ENCODE data around the gene IDH2. TPM values are rescaled to one million over a fixed set of nuclear protein-coding genes. Genes with fewer than 3 reads are reported as not detected.
A peak's percentile ranks its signal among the peaks of the same experiment; 100 is the strongest.

IDH2 gene
- total and polyA plus RNA-seq, 4 donors = 149 to 339 (median 298) TPM

DNA sequence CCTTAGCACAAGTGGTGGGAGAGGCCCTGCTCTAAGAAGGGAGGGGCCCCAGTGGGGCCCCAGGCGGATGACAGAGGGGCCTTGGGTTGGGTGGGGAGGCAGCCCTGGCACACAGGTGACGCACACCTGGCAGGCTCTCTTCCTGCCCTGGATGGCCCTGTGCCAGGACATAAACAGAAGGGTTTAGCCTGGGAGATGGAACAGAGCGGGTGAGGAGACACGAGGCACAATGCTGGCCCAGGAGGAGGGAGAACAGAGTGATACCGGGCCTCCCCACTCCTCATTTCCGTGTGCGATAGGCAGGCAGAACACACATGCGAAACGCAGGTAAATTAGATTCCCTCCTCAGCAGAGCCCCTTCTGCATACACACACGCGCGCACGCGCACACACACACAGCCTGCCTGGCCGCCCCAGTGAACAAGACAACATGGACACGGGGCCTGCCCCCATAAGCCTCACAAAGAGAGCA, 39.8 kb downstream of the IDH2 start (continued):
- no peak for TF ChIP-seq REST (IDR thresholded peaks at IDR 0.05)
- TF ChIP-seq NR2F2 (IDR thresholded peaks at IDR 0.05) = no peak
- no peak for TF ChIP-seq EGR1 (IDR thresholded peaks at IDR 0.05; ENCODE audit: low read depth in 2 of 2)

DNA sequence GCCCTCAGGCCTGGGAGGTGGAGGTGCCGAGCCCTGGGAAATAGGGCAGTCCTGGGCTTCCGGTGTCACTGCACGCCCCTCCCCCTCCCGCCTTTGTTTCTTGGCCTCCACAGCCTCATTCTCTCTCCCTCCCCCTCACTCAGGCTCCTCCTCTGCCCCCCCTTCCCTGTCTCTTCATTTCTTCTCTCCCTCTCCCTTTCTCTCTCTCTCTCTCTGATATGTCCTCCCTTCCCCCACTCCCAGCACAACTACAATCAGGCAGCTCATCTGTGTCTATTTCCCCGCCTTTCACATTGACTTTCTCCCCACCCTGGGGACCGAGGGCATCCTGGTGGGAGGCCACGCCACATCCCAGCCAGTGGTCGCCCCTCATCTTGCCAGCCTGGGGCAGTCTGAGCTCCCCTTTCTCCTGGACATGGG, 40.2 kb downstream of the IDH2 start:
- TF ChIP-seq CTCF (IDR thresholded peaks at IDR 0.05; ENCODE audit: low read depth, low read length, missing input control) (no peak), YY1 (IDR thresholded peaks at IDR 0.05) (no peak), ZBTB33 (IDR thresholded peaks at IDR 0.05) (no peak), RAD21 (IDR thresholded peaks at IDR 0.05) (no peak), FOXA2 (IDR thresholded peaks at IDR 0.05) (no peak), MAX (IDR thresholded peaks at IDR 0.05) (no peak), RXRA (IDR thresholded peaks at IDR 0.05) (no peak), TAF1 (conservative IDR thresholded peaks at IDR 0.05) (no peak), SP1 (IDR thresholded peaks at IDR 0.05) (no peak), FOXA1 (IDR thresholded peaks at IDR 0.05) (no peak), HNF4G (IDR thresholded peaks at IDR 0.05) (no peak), REST (IDR thresholded peaks at IDR 0.05) (no peak)
- no peak overlapping the region for H3K9ac ChIP-seq (ENCODE audit: low read depth in 1 of 2, low read length in 2 of 2)
- peaks cover 0 to 14% (median 3%) of the 10 kb centered on the region in 4 donors for H3K4me1 ChIP-seq (ENCODE audit: control insufficient read depth in 4 of 4, insufficient read depth in 4 of 4, low read length in 3 of 4)

More for the DNA sequence above, 40.2 kb downstream of the IDH2 start:
- Histone ChIP-seq H3K27ac (ENCODE audit: low read depth in 1 of 2, low read length in 2 of 2) (peak overlapping the region in 1 of 2 donors; percentile 10), H3K9me3 (ENCODE audit: control insufficient read depth in 4 of 4, low read length in 3 of 4) (no peaks in the 10 kb centered on the region), H3K4me3 (ENCODE audit: low read depth in 1 of 3, low read length in 3 of 3) (no peak overlapping the region), H3K36me3 (ENCODE audit: control insufficient read depth in 4 of 4, insufficient read depth in 3 of 4, low read depth in 1 of 4, low read length in 3 of 4) (no peaks in the 10 kb centered on the region), H3K27me3 (ENCODE audit: control insufficient read depth in 4 of 4, insufficient read depth in 4 of 4, low read length in 3 of 4) (no peaks in the 10 kb centered on the region)
- DNase-seq (ENCODE audit: low spot score) = no peak
- 66% methylated on average over 8 of the region's 8 CpGs for WGBS

Measured in liver (tissue), 9 donors.